ENCODE data around the gene MLEC.

Gene MLEC

GRCh38 chr12:120686690-120687577 lies at the start of gene MLEC:
MLEC (plus strand) TSS chr12:120687149; CDS start chr12:120687297, 148 bp downstream.
- DNase-seq: peak; percentile 89

DNA sequence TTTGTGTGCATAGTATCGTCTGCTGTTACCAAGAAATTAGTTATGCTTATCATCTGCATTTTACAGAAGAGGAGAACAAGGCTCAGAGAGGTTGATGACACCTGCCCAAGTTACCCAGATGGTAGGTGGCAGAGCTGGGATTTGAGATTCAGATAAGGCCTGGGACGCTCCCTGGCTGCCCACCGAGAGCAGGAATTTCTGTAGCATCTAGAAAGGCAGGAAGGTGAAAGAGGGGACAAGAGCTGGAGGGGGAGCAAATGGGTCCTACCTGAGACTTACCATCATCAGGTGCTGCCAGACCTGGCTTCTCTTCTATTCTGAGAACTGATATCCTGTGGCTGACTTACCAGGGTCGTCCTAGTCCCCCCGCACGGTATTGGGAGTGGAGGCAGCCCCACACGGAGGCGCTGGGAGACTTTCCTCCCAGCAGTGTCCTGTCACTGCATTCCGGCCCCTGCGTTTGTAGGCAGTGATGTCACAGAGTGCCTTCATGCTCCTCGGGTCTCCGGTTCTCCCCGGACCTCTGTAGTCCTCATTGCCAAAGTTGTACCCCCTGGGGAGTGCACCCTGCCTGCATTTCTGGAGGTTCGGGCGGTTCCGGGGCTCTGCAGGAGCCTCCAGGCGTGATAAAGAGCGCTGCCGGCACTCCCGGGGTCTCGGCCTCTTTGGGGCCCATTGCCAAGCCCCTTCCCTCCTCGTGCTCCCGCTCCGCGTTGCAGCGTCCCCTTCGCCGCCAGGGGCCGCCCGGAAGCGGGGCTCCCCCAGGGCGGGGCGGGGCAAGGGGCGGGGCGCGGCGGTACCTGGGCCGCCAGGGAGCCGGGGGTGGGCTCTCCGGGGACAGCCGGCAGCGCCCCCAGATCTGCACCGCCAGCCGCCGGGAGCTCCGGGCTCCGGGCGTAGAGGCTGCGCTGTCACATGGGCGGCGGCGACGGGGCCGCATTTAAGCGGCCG lies 46.9 kb upstream of the MLEC start, which contains the start of gene CABP1:
CABP1 (plus strand) TSS at position 856 of the 951 bp plus-strand sequence; CDS start at position 916, 60 bp downstream.
- DNase-seq: no peak

DNA sequence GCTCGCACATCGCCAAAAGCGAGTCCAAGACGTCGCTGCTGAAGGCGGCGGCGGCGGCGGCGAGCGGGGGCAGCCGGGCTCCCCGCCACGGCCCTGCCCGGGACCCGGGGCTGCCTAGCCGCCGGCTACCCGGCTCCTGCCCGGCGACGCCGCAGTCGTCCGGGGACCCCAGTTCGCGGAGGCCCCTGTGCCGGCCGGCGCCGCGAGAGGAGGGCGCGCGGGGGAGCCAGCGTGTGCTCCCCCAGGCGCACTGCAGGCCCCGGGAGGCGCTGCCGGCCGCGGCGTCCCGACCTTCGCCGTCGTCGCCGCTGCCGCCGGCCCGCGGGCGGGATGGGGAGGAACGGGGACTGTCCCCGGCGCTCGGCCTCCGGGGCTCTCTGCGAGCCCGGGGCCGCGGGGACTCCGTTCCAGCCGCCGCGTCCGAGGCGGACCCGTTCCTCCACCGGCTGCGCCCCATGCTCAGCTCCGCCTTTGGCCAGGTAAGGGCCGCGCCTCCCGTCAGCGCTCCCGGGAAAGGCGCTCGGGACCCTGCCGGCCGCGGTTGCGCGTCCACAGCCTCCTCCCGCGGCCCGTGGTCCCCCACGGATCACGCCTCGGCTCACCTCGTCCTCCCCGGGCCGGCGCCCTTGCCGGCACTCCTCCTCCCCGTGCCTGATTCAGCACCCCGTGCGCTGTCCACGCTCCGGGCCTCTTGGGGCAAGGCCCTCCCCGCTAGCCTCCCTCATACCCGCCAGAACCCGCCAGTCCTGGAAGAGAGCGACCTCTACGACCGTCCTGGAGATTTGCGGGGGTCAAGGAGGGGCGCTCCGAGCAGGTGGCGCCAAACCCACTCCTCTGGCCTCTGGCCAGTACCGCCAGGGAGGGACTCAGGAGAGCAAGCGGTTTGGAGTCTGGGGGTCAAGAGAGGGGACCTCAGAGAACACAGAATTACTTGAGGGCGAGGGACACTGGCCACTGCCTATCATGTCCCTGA lies 45.8 kb upstream of the MLEC start:
- no peak for DNase-seq

- DNase-seq: no peak
Measured at GRCh38 chr12:120642121-120642520, 44.8 kb upstream of the MLEC start.

- no peak for DNase-seq
Measured at GRCh38 chr12:120642826-120643225, 44.1 kb upstream of the MLEC start.

DNA sequence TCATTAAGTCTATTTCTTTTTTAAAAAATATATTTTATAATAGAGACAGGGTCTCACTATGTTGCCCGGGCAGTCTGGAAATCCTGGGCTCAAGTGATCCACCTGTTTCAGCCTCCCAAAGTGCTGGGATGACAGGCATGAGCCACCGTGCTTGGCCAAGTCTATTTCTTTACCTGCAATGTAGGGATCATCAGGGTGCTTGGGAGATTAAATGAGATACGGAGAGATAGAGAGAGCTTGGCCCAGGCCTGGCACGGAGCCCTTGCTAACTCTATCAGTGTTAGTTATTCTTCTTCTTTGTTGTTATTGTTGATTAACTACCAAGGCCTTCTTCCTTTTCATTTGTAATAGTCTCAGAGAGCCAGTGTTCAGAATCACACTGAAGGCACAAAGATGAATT lies 43.4 kb upstream of the MLEC start:
- no peak for DNase-seq

DNA sequence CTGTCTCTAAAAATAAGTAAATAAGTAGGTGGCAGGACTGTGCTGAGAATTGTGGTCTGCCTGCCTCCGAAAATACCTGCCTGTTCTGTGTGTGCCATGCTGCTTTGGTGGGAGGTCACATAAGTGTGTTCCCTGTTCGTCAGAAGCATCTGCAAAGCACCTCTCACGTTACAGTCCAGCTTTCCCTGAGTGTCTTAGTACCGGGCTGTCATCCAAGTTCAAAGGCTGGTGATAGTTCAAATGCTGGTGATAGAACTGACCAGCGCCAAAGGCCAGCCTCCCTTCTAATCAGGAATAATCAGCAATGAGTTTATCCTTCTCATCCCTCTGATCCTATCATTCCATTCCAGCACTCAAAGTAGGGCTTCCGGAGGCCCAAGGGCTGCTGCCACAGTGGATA lies 40.9 kb upstream of the MLEC start:
- no peak for DNase-seq

- DNase-seq: no peak
Measured at GRCh38 chr12:120647375-120647755, 39.6 kb upstream of the MLEC start.

- DNase-seq: no peak
Measured at GRCh38 chr12:120649442-120650232, 37.3 kb upstream of the MLEC start.

GRCh38 chr12:120650233-120650690 lies 36.7 kb upstream of the MLEC start:
- no peak for DNase-seq

DNA sequence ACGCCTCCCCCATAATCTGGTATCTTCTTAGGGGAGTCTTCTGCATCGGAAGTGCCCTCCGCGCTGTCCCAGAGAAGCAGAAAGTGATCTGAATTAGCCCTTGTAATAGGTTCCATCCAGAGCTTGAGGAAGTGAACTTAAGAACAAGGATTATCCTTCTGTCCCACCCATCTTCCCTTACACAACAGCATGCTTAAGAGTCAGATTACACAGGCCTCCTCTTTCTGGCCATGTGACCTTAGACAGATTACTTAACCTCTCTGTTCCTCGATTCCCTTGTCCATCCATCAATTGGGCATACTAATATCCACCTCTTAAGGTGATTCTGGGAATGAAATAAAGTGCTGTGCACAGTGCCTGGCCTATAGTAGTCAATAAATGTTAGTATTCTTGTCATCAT lies 35.1 kb upstream of the MLEC start:
- no peak for DNase-seq

DNA sequence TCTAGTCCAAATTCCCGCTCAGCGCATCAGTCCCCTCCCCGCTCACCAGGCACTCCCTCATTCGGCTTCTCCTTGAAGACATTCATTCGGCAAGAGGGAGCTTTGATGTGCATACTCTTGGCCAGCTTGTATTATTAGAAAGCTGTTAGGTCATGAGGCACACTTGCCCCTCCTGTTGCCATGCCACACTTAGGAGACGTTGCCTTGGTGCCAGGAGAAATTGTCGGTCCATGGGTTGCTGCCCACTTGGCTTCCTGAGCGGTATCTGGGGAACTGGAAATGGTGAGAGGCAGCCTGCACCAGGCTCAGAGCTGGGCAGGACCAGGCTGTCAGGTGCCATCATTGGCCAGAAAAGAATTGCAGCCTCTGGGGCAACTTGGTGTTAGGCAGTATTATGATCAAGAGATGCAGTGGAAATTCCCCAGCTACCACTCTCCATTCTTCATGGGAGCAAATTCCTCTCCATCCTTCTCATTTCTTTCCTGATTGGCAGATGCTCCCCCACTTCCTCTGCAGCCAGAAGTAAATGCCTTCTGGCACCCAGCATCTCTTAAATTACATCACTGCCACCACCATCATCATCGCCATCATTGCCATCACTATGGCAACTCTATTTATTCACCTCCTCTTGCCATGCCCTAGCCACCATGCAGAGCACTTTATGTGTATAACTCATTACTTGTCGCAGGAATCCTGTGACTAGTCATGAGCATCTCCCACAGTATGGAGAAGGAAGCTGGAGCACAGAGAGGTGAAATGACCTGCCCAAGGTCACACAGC lies 34.1 kb upstream of the MLEC start:
- no peak for DNase-seq

GRCh38 chr12:120653611-120654010 lies 33.3 kb upstream of the MLEC start:
- DNase-seq: no peak

GRCh38 chr12:120654656-120655055 lies 32.3 kb upstream of the MLEC start:
- no peak for DNase-seq

- DNase-seq: no peak
Measured at GRCh38 chr12:120656008-120656407, 30.9 kb upstream of the MLEC start.

GRCh38 chr12:120658286-120659150 lies 28.4 kb upstream of the MLEC start:
- no peak for DNase-seq

DNA sequence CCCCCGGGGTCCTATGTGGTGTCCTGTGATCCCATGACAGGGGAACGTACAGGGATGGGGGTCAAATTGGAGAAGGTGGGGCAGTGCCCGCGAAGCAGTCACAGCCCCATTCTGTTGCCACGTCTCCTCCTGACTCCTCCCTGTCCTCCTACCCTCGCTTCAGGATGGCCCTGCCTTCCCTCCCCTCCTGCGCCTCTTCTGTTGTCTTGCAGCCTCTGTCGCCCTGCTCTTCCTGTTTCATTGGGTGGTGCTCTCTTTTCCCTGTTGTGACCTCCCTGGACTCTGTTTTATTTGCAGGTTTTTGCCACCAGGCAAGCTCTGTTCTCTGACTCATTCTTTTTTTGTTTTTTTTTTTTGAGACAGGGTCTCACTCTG lies 27.8 kb upstream of the MLEC start:
- no peak for DNase-seq

- no peak for DNase-seq
Measured at GRCh38 chr12:120661432-120661831, 25.5 kb upstream of the MLEC start.

DNA sequence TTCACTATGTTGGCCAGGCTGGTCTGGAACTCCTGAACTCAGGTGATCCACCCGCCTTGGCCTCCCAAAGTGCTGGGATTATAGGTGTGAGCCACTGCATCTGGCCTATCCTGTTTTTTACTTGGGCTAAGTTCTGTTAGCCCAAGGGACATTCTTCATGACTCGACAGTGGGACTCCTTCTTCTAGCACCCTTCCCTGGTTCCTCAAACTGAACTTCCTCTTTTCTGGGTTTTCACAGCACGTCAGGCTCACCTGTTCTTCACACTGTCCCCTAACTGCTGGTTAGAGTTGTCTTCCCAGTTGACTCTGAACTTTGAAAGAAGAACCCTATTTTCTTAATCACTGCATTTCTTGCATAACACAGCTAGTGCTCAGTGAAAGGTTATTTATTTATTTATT lies 24.1 kb upstream of the MLEC start:
- DNase-seq: no peak

DNA sequence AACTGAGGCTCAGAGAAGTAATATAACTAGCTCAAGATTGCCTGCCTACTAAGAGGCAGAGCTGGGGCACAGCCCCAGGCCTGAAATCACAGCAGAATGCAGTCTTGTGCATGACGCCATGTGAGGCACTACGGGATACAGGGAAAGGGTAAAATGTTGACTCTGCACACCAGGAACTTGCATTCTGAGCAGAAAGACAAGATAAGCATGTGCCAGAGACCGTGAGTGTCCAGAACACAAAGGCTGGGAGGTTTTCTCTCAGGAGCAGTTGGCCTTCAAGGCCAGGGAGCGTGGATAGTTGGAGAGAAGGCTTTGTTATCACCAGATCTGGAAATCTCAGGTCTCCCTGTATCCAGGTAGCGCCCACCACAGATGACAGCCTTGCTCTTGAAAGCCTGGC lies 23.2 kb upstream of the MLEC start:
- DNase-seq: no peak

All from NCI-H2081 treated with DMSO at 0.1 percent for 48 hours (cell line).